Ishikawa (cell line): ENCODE data around the gene DYNC1I1.

Source experiments
- EP300 ChIP-seq: IDR thresholded peaks from 2 replicates; pipeline ENCODE4 v1.6.1; 2012; ENCODE audit warnings: borderline replicate concordance
- FOXM1 ChIP-seq: IDR thresholded peaks from 2 replicates; pipeline ENCODE4 v1.6.1; 2012; ENCODE audit warnings: low read depth, borderline replicate concordance
- NFIC ChIP-seq: IDR thresholded peaks from 2 replicates; pipeline ENCODE4 v1.6.1; 2012
- RAD21 ChIP-seq: IDR thresholded peaks from 2 replicates; pipeline ENCODE4 v1.6.1; 2012; ENCODE audit warnings: low read depth
- REST ChIP-seq: IDR thresholded peaks from 2 replicates; pipeline ENCODE4 v1.6.1; 2012; ENCODE audit warnings: low read depth, mild to moderate bottlenecking
- ZBTB7A ChIP-seq: IDR thresholded peaks from 2 replicates; pipeline ENCODE4 v1.6.1; 2012; ENCODE audit warnings: low read depth
- TF ChIP-seq, protein P1 (sequence below): IDR thresholded peaks from 2 replicates; pipeline ENCODE4 v1.6.1; 2012

GRCh38 chr7:95989301-95989700 lies 216.9 kb downstream of the DYNC1I1 start:
- TF ChIP-seq NFIC, result no peak
- TF ChIP-seq, protein P1, sequence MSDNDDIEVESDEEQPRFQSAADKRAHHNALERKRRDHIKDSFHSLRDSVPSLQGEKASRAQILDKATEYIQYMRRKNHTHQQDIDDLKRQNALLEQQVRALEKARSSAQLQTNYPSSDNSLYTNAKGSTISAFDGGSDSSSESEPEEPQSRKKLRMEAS, result no peak
- no peak for TF ChIP-seq REST
- no peak for TF ChIP-seq FOXM1
- TF ChIP-seq EP300, result no peak
- no peak for TF ChIP-seq ZBTB7A
- TF ChIP-seq RAD21, result no peak
